OCI-LY1 (cell line): ENCODE results near the gene IRX2.

Experiments used
- H2AFZ ChIP-seq: fragments of 200-600 bp; sonication (generic), shearing (Covaris generic); 2 replicates; pipeline ENCODE4 v1.6.0; 2014; ENCODE audit warnings: antibody characterized with exemption, mild to moderate bottlenecking, low read length
- H3F3A ChIP-seq: fragments of 200-600 bp; sonication (generic), shearing (Covaris generic); 2 replicates; pipeline ENCODE4 v1.6.0; 2014; ENCODE audit warnings: mild to moderate bottlenecking, antibody characterized with exemption, low read length, moderate library complexity; ENCODE audit not compliant: insufficient read depth
- H3K27ac ChIP-seq: fragments of 200-600 bp; sonication (generic); 2 replicates; pipeline ENCODE4 v1.5.1; 2014; ENCODE audit warnings: low read length, mixed run types, mild to moderate bottlenecking, low read depth; ENCODE audit not compliant: poor library complexity, severe bottlenecking
- H3K27me3 ChIP-seq: fragments of 200-600 bp; sonication (generic); 2 replicates; pipeline ENCODE4 v1.6.0; 2014; ENCODE audit warnings: antibody characterized with exemption, mild to moderate bottlenecking, low read length, moderate library complexity; ENCODE audit not compliant: insufficient read depth
- H3K36me3 ChIP-seq: fragments of 200-600 bp; sonication (generic); 2 replicates; pipeline ENCODE4 v1.6.1; 2014; ENCODE audit warnings: mild to moderate bottlenecking, antibody characterized with exemption, low read length, moderate library complexity, mixed read lengths; ENCODE audit not compliant: insufficient read depth
- H3K4me1 ChIP-seq: fragments of 200-600 bp; sonication (generic); 2 replicates; pipeline ENCODE4 v1.5.1; 2014; ENCODE audit warnings: mild to moderate bottlenecking, low read length, moderate library complexity; ENCODE audit not compliant: insufficient read depth, severe bottlenecking
- H3K4me2 ChIP-seq: fragments of 200-600 bp; sonication (generic), shearing (Covaris generic); 2 replicates; pipeline ENCODE4 v1.6.1; 2014; ENCODE audit warnings: low read length
- H3K4me3 ChIP-seq: fragments of 200-600 bp; sonication (generic); 2 replicates; pipeline ENCODE4 v1.5.1; 2014; ENCODE audit warnings: low read length, low read depth, mild to moderate bottlenecking, mixed read lengths; ENCODE audit not compliant: poor library complexity, severe bottlenecking
- H3K79me2 ChIP-seq: fragments of 200-600 bp; shearing (Covaris generic); 2 replicates; pipeline ENCODE4 v1.6.1; 2016; ENCODE audit warnings: mixed run types, low read length, mixed read lengths; ENCODE audit not compliant: insufficient read depth
- H3K9ac ChIP-seq: fragments of 200-600 bp; sonication (generic), shearing (Covaris generic); 2 replicates; pipeline ENCODE4 v1.6.1; 2014; ENCODE audit warnings: mild to moderate bottlenecking, low read length, mixed read lengths
- H3K9me2 ChIP-seq: fragments of 200-600 bp; sonication (generic), shearing (Covaris generic); 2 replicates; pipeline ENCODE4 v1.6.1; 2014; ENCODE audit warnings: low read depth, mild to moderate bottlenecking, low read length, mixed read lengths
- H3K9me3 ChIP-seq: fragments of 200-600 bp; shearing (Covaris generic); 2 replicates; pipeline ENCODE4 v1.6.1; 2014; ENCODE audit warnings: low read length, mixed read lengths
- H4K20me1 ChIP-seq: fragments of 200-600 bp; sonication (generic), shearing (Covaris generic); 2 replicates; pipeline ENCODE4 v1.6.0; 2016; ENCODE audit warnings: mild to moderate bottlenecking, low read length; ENCODE audit not compliant: insufficient read depth
- EZH2 ChIP-seq: fragments of 200-600 bp; sonication (generic), shearing (Covaris generic); IDR thresholded peaks from 2 replicates; pipeline ENCODE4 v1.8.0; 2017; ENCODE audit warnings: borderline replicate concordance, mixed run types, mild to moderate bottlenecking, antibody characterized with exemption, low read length, moderate library complexity, mixed read lengths
- TF ChIP-seq, protein P1 (sequence below): fragments of 200-600 bp; sonication (generic), shearing (Covaris generic); IDR thresholded peaks from 2 replicates; pipeline ENCODE4 v1.5.1; 2017; ENCODE audit warnings: mild to moderate bottlenecking, antibody characterized with exemption, low read length, moderate library complexity, mixed read lengths

Gene IRX2

DNA sequence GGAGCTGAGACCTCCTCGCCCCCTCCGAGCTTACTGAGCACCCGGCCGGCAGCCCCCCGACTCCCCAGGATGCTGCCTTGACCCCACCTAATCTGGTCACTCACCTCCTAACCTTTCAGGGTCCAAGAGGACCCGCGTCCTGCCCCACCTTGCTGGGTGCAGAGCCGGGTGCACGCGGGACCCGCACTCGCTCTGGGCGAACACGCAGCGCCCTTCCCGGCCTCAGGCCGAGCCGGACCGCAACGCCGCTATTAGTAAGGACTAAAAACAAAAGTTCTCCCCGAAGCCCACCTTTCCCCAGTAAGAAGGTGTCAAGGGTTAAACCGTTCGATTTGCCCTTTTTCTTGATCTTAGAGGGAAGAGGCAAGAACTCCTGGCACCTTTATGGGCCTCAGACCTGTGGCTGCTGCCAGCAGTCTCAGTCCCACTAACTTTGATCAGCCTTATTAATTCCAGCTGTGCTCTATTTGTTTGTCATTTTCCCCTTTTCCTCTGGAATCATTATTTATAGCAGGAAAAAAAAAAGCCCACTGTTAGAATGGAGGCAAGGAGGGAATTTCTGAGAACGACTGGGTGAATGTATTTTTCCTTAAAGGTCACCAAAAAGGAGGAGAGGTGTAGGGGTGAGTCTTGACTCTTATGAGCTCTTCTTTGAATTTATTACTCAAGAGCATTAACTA, 10.5 kb downstream of the IRX2 start:
- no peaks in the 10 kb centered on the region for H3K36me3 ChIP-seq
- H3K9me3 ChIP-seq, result no peaks in the 10 kb centered on the region
- H3K9me2 ChIP-seq, result no peaks in the 10 kb centered on the region
- H3K27me3 ChIP-seq, result no peaks in the 10 kb centered on the region
- H3K4me1 ChIP-seq, result no peaks in the 10 kb centered on the region
- H3F3A ChIP-seq, result no peaks in the 10 kb centered on the region
- no peak overlapping the region for H3K27ac ChIP-seq
- TF ChIP-seq EZH2, result no peak
- TF ChIP-seq, protein P1, sequence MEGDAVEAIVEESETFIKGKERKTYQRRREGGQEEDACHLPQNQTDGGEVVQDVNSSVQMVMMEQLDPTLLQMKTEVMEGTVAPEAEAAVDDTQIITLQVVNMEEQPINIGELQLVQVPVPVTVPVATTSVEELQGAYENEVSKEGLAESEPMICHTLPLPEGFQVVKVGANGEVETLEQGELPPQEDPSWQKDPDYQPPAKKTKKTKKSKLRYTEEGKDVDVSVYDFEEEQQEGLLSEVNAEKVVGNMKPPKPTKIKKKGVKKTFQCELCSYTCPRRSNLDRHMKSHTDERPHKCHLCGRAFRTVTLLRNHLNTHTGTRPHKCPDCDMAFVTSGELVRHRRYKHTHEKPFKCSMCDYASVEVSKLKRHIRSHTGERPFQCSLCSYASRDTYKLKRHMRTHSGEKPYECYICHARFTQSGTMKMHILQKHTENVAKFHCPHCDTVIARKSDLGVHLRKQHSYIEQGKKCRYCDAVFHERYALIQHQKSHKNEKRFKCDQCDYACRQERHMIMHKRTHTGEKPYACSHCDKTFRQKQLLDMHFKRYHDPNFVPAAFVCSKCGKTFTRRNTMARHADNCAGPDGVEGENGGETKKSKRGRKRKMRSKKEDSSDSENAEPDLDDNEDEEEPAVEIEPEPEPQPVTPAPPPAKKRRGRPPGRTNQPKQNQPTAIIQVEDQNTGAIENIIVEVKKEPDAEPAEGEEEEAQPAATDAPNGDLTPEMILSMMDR, result no peak
- no peak overlapping the region for H3K4me3 ChIP-seq
- H4K20me1 ChIP-seq, result no peaks in the 10 kb centered on the region
- H3K79me2 ChIP-seq, result no peaks in the 10 kb centered on the region
- no peak overlapping the region for H3K9ac ChIP-seq
- no peak overlapping the region for H2AFZ ChIP-seq
- no peak overlapping the region for H3K4me2 ChIP-seq

DNA sequence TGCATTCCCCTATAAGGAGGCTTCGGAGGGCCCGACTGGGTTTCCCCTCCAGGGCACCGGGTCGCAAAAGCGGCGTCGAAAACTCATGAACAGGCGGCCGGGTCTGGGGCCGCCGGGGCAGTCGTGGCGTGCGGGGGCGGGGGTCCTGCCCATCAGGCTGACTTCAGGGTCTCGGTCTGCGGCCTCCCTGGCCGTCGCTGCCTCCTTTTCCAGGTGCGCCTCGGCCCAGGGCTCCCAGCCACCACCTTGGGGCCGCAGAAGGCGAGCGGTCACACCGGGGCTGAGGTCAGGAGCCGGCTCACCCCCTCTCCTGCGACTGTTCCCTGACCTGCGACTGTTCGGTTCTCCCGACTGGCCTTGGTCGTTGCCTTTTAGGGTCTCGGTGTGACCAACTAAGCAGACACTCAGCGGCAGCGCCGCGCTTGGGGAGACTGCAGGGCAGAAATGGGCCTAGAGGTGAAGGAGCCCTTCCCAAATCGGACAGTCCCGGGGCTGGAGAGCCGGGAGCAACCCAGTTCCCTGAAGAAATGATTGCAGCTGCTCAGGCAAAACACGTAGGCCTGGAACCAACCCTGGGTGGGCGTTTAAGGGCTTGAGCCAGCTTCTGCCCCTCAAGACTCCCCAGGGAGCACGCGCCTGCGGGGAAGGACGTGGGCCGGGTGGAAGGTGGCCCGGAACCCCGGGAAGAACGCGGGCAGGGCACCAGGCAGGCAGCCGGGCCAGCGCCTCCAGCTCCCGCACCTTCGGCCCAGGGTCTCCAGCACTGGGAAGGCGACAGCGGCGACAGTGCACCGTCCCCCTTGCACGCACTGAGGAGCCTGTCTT, 11.2 kb downstream of the IRX2 start:
- no peaks in the 10 kb centered on the region for H3K36me3 ChIP-seq
- H4K20me1 ChIP-seq, result no peaks in the 10 kb centered on the region
- TF ChIP-seq EZH2, result no peak
- TF ChIP-seq, protein P1, result no peak
- no peaks in the 10 kb centered on the region for H3K4me1 ChIP-seq
- H3F3A ChIP-seq, result no peaks in the 10 kb centered on the region
- no peak overlapping the region for H2AFZ ChIP-seq
- H3K27me3 ChIP-seq, result no peaks in the 10 kb centered on the region
- no peak overlapping the region for H3K4me2 ChIP-seq
- H3K9me3 ChIP-seq, result no peaks in the 10 kb centered on the region
- H3K79me2 ChIP-seq, result no peaks in the 10 kb centered on the region
- no peaks in the 10 kb centered on the region for H3K9me2 ChIP-seq
- H3K27ac ChIP-seq, result no peak overlapping the region
- H3K4me3 ChIP-seq, result no peak overlapping the region
- H3K9ac ChIP-seq, result no peak overlapping the region

GRCh38 chr5:2739360-2740050, 12.0 kb downstream of the IRX2 start:
- H2AFZ ChIP-seq, result no peak overlapping the region
- no peaks in the 10 kb centered on the region for H4K20me1 ChIP-seq
- H3K4me2 ChIP-seq, result no peak overlapping the region
- H3K36me3 ChIP-seq, result no peaks in the 10 kb centered on the region
- H3K27me3 ChIP-seq, result no peaks in the 10 kb centered on the region
- H3K9ac ChIP-seq, result no peak overlapping the region
- H3K4me1 ChIP-seq, result no peaks in the 10 kb centered on the region
- no peaks in the 10 kb centered on the region for H3F3A ChIP-seq
- TF ChIP-seq, protein P1, result no peak
- H3K9me3 ChIP-seq, result no peaks in the 10 kb centered on the region
- H3K9me2 ChIP-seq, result no peaks in the 10 kb centered on the region
- H3K4me3 ChIP-seq, result no peak overlapping the region
- no peaks in the 10 kb centered on the region for H3K79me2 ChIP-seq
- H3K27ac ChIP-seq, result no peak overlapping the region
